HPDE6-E6E7 (cell line): ENCODE results near the gene RPGRIP1L.

Source experiments
- DNase-seq: peaks from one replicate; pipeline ENCODE4 v3.0.0; 2011; ENCODE audit warnings: missing footprints; ENCODE audit errors: extremely low spot score

The RPGRIP1L gene

DNA sequence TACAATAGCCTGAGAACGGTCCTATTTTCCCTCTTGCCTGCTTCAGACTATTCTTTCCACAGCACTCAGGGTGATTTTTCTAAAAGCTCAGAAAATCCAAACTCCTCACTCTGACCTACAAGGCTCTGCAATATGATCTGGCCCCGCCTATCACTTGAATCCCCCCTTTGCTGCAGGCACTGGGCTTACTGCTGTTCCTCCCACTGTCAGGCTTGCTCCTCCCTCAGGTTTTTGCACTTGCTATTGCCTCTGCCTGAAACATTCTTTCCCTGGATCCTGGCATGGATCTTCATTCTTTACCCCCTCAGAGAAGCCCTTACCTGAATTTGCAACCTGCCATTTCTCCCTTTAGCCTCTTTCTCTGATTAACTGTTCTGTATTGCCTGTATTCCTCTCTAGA lies 52.3 kb downstream of the RPGRIP1L start:
- no peak for DNase-seq

- DNase-seq: no peak
These were observed 57.2 kb downstream of the RPGRIP1L start for GRCh38 chr16:53646506-53646905.

DNA sequence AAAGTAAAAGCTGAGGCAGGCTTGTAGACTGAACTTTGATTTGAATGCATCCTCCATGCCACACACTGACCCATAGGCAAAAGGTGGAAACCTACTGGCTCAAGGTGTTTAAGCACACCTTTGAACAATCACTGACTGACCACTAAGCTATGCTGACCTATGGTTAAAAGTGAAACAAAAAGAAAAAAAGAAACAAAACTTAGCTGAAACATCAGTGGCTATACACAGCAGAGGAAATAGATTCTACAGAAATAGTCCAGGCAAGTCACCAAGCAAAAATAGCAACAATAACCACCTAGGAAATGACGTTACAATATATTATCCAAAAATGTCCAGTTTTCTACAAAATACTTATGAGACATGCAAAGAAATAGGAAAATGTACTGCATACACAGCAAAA lies 60.2 kb downstream of the RPGRIP1L start:
- no peak for DNase-seq

- DNase-seq: no peak
These were observed 61.6 kb downstream of the RPGRIP1L start for GRCh38 chr16:53642094-53642493.

- no peak for DNase-seq
These were observed 66.7 kb downstream of the RPGRIP1L start for GRCh38 chr16:53636978-53637377.

- DNase-seq: no peak
These were observed 71.1 kb downstream of the RPGRIP1L start for GRCh38 chr16:53632526-53632925.

GRCh38 chr16:53631236-53632025 lies 72.2 kb downstream of the RPGRIP1L start:
- no peak for DNase-seq

DNA sequence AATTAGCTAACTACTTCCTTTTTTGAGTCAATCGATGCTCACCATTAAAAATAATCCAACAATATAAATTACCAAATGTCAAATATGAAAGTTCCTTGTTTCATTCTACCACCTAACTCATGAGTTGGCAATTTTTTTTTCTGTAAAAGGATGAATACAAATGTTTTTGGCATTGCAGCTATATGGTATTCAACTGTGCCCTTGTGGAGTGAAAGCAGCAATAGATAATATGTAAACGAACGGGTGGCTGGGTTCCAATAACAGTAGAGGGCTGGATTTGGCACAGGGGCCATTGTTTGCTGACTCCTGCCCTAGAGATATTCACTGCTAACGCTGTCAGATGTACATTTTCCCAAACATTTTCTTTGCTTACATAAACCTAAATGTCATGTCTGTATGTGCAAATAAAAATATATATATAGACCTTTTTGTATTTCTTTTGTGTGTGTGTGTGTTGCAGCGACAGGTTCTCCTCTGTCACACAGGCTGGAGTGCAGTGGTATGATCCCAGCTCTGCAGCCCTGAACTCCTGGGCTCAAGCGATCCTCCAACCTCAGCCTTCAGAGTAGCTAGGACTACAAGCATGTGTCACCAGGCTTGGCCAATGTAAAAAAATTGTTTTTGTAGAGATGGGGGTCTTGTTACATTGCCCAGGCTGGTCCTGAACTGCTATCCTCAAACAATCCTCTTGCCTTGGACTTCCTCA lies 73.9 kb downstream of the RPGRIP1L start:
- DNase-seq: no peak

- no peak for DNase-seq
These were observed 74.5 kb downstream of the RPGRIP1L start for GRCh38 chr16:53629151-53629550.

DNA sequence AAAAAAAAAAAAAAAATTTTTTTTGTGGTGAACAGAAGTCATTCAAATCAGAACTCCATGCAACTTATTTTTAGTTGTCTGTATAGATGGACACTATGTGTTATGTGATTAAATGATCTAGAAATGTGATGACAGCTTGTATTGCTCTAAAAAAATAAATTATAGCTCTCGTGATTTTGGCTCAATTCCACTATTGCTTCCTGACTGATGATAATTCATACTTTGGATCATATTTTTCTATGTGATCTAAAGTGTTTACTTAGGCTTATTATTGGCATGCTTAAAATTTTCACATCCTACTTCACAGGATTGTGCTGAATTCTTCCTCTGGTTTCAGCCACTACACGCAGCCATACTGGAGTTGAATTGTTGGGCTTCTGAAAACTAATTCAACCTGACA lies 76.8 kb downstream of the RPGRIP1L start:
- DNase-seq: no peak

DNA sequence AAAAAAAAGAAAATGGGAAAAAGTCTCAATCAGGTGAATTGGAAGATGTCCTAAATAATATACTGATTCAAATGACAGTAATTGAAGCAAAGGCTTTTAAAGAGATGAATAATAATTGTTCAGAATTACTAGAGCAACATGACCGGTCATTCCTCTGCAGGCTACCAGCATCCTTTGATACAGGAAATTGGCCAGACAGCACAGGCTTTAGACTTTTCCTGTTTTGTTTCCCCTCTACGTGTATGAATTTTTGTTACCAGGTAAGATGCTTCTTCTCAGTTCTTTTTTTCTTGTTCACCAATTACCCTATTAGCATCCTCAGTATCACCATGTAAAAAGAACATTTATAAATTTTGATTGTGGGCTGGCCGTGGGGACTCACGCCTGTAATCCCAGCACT lies 77.5 kb downstream of the RPGRIP1L start:
- no peak for DNase-seq

DNA sequence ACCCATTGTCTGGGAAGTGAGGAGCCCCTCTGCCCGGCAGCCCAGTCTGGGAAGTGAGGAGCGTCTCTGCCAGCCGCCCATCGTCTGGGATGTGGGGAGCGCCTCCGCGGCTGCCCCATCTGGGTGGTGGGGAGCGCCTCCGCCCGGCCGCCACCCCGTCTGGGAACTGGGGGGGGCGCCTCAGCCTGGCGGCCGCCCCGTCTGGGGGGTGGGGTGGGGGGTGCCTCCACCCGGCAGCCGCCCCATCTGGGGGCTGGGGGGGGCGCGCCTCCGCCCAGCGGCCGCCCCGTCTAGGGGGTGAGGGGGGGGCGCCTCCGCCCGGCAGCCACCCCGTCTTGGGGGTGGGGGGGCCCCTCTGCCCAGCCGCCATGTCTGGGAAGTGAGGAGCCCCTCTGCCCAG lies 78.4 kb downstream of the RPGRIP1L start:
- DNase-seq: no peak

- no peak for DNase-seq
These were observed 81.3 kb downstream of the RPGRIP1L start for GRCh38 chr16:53622315-53622714.

DNA sequence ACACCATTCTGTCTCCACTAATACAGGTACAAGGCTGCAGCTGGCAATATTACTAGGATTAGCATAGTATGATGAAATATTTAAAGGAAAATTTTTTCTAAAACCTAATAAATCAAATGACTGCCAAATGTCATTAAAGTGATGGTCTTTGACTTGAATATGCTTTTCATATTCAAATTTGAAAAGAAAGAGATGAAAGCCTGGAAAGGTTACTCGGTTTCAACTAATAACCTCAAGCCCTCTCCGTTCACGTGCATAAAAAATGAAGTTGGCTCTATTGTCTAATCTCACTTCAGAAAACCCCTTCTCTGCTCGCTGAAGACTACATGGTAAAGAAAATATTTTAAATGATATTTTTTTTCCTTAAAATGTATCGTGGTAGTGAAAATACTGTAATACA lies 83.2 kb downstream of the RPGRIP1L start:
- DNase-seq: no peak

- DNase-seq: no peak
These were observed 84.4 kb downstream of the RPGRIP1L start for GRCh38 chr16:53619235-53619634.

- no peak for DNase-seq
These were observed 89.3 kb downstream of the RPGRIP1L start for GRCh38 chr16:53614346-53614745.

GRCh38 chr16:53612003-53612402 lies 91.7 kb downstream of the RPGRIP1L start:
- DNase-seq: no peak

DNA sequence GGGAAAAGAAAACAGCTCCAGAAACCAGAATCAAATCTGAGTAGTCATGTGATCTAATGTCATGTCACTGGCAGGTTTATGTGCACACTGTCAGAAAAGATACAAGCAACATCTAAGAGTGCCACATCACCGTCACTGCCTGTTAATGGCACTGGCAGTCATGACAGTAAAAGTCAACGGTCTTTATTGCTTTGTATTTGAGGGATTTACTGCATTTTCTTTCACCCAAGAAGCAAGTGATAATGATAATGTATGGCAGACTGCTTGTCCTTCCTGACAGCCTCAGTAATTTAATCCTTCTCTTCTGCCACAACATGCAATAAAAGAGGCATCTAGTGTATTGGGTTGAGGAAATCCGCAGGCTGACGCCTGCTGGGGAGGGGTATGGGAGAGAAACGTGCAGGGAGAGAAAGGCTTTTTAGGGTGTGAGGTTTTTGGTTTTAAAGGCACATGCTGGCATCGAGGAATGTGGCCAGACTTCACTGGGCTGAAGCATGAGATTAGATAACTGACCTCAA lies 92.4 kb downstream of the RPGRIP1L start:
- no peak for DNase-seq

- no peak for DNase-seq
These were observed 94.1 kb downstream of the RPGRIP1L start for GRCh38 chr16:53609536-53609935.

GRCh38 chr16:53608094-53608493 lies 95.6 kb downstream of the RPGRIP1L start:
- DNase-seq: no peak

DNA sequence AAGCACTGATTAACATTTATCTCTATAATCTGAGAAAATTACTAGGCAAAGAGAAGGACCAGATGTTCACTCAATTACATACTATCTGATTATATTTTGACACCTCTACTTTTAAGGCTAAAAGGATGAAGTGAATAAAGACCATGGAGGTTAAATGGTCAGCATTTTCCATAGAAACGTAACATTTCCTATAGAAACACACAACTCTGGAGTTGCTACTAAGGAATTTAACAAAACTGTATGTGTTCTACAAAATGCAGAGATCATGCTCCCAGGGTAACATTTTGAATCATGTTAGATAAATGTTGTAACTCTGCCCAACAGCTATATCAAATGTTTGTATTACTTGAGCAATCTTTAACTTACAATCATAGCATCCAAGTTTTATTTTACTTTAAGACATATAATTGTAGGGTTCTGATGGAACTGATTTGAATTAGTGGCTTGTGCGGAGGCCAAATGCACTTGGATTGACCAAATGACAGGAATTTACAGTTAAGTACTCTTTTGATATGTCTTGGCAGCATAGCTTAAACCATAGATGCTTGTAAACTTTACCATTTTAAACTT lies 97.7 kb downstream of the RPGRIP1L start:
- no peak for DNase-seq

- DNase-seq: no peak
These were observed 98.3 kb downstream of the RPGRIP1L start for GRCh38 chr16:53605356-53605755.

- DNase-seq: no peak
These were observed 101.7 kb downstream of the RPGRIP1L start for GRCh38 chr16:53601961-53602360.
